ENCODE results near the gene POLR2F.

DNA sequence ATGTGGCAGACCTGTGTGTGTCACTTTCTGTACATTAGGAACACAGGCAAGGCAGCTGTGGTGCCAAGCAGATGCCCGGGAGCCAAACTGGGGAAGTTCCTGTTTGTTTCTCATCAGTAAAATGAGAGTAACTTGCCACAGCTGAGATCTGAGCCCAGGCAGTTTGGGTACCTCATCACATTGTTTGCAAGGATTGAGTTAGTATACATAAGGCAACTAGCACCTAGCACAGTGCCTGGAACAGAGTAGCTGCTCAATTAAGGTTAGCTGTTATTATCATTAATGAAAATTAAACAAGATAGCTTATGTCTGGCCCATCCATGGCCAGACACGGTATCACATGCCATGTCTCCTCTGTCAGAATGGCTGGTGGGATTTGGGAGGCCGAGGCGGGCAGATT lies 23.0 kb downstream of the POLR2F start:
- TF ChIP-seq, protein P1, sequence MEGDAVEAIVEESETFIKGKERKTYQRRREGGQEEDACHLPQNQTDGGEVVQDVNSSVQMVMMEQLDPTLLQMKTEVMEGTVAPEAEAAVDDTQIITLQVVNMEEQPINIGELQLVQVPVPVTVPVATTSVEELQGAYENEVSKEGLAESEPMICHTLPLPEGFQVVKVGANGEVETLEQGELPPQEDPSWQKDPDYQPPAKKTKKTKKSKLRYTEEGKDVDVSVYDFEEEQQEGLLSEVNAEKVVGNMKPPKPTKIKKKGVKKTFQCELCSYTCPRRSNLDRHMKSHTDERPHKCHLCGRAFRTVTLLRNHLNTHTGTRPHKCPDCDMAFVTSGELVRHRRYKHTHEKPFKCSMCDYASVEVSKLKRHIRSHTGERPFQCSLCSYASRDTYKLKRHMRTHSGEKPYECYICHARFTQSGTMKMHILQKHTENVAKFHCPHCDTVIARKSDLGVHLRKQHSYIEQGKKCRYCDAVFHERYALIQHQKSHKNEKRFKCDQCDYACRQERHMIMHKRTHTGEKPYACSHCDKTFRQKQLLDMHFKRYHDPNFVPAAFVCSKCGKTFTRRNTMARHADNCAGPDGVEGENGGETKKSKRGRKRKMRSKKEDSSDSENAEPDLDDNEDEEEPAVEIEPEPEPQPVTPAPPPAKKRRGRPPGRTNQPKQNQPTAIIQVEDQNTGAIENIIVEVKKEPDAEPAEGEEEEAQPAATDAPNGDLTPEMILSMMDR (IDR thresholded peaks at IDR 0.05), result no peak
- no peak for TF ChIP-seq EP300 (IDR thresholded peaks at IDR 0.05)
- no peak for TF ChIP-seq POLR2A (IDR thresholded peaks at IDR 0.05)

Measured in suprapubic skin (tissue), 3 donors.